Measurements from ENCODE around the gene HDHD5.

The HDHD5 gene

GRCh38 chr22:17167486-17167885 lies 8.4 kb upstream of the HDHD5 start:
- TF ChIP-seq, protein P1, sequence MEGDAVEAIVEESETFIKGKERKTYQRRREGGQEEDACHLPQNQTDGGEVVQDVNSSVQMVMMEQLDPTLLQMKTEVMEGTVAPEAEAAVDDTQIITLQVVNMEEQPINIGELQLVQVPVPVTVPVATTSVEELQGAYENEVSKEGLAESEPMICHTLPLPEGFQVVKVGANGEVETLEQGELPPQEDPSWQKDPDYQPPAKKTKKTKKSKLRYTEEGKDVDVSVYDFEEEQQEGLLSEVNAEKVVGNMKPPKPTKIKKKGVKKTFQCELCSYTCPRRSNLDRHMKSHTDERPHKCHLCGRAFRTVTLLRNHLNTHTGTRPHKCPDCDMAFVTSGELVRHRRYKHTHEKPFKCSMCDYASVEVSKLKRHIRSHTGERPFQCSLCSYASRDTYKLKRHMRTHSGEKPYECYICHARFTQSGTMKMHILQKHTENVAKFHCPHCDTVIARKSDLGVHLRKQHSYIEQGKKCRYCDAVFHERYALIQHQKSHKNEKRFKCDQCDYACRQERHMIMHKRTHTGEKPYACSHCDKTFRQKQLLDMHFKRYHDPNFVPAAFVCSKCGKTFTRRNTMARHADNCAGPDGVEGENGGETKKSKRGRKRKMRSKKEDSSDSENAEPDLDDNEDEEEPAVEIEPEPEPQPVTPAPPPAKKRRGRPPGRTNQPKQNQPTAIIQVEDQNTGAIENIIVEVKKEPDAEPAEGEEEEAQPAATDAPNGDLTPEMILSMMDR (IDR thresholded peaks at IDR 0.05; ENCODE audit: poor library complexity, severe bottlenecking): no peak
- H3K4me3 ChIP-seq (ENCODE audit: severe bottlenecking): no peak overlapping the region
- DNase-seq (ENCODE audit: low spot score) (no peak), ATAC-seq (ENCODE audit: low read depth) (no peak)
- H3K27me3 ChIP-seq (ENCODE audit: insufficient read depth, poor library complexity, severe bottlenecking): no peaks in the 10 kb centered on the region
- no peak overlapping the region for H3K27ac ChIP-seq (ENCODE audit: poor library complexity, severe bottlenecking)
- no peaks in the 10 kb centered on the region for H3K36me3 ChIP-seq (ENCODE audit: low read depth)
- no peaks in the 10 kb centered on the region for H3K4me1 ChIP-seq (ENCODE audit: insufficient read depth, poor library complexity, severe bottlenecking)
- no peaks in the 10 kb centered on the region for H3K9me3 ChIP-seq (ENCODE audit: severe bottlenecking)

- Histone ChIP-seq H3K4me3 (ENCODE audit: severe bottlenecking) (no peak overlapping the region), H3K36me3 (ENCODE audit: low read depth) (no peaks in the 10 kb centered on the region), H3K4me1 (ENCODE audit: insufficient read depth, poor library complexity, severe bottlenecking) (no peaks in the 10 kb centered on the region), H3K9me3 (ENCODE audit: severe bottlenecking) (no peaks in the 10 kb centered on the region), H3K27me3 (ENCODE audit: insufficient read depth, poor library complexity, severe bottlenecking) (no peaks in the 10 kb centered on the region), H3K27ac (ENCODE audit: poor library complexity, severe bottlenecking) (no peak overlapping the region)
- TF ChIP-seq, protein P1 (IDR thresholded peaks at IDR 0.05; ENCODE audit: poor library complexity, severe bottlenecking): no peak
- ATAC-seq (ENCODE audit: low read depth) (no peak), DNase-seq (ENCODE audit: low spot score) (no peak)
These were observed 5.4 kb upstream of the HDHD5 start for GRCh38 chr22:17164392-17165024.

- no peak overlapping the region for H3K4me3 ChIP-seq (ENCODE audit: severe bottlenecking)
- H3K27ac ChIP-seq (ENCODE audit: poor library complexity, severe bottlenecking): no peak overlapping the region
- TF ChIP-seq, protein P1 (IDR thresholded peaks at IDR 0.05; ENCODE audit: poor library complexity, severe bottlenecking): no peak
- DNase-seq (ENCODE audit: low spot score) (no peak), ATAC-seq (ENCODE audit: low read depth) (no peak)
- no peaks in the 10 kb centered on the region for H3K9me3 ChIP-seq (ENCODE audit: severe bottlenecking)
- no peaks in the 10 kb centered on the region for H3K27me3 ChIP-seq (ENCODE audit: insufficient read depth, poor library complexity, severe bottlenecking)
- H3K36me3 ChIP-seq (ENCODE audit: low read depth): peaks cover 4% of the 10 kb centered on the region; the same call in 1 of the 2 replicates
- H3K4me1 ChIP-seq (ENCODE audit: insufficient read depth, poor library complexity, severe bottlenecking): peaks cover 4% of the 10 kb centered on the region
These were observed 3.7 kb upstream of the HDHD5 start for GRCh38 chr22:17162731-17163130.

- DNase-seq (ENCODE audit: low spot score): no peak
- Histone ChIP-seq H3K36me3 (ENCODE audit: low read depth) (peaks cover 8% of the 10 kb centered on the region; the same call in 1 of the 2 replicates), H3K27ac (ENCODE audit: poor library complexity, severe bottlenecking) (no peak overlapping the region), H3K4me3 (ENCODE audit: severe bottlenecking) (no peak overlapping the region), H3K4me1 (ENCODE audit: insufficient read depth, poor library complexity, severe bottlenecking) (peaks cover 9% of the 10 kb centered on the region), H3K9me3 (ENCODE audit: severe bottlenecking) (no peaks in the 10 kb centered on the region), H3K27me3 (ENCODE audit: insufficient read depth, poor library complexity, severe bottlenecking) (no peaks in the 10 kb centered on the region)
- TF ChIP-seq, protein P1 (IDR thresholded peaks at IDR 0.05; ENCODE audit: poor library complexity, severe bottlenecking): no peak
- ATAC-seq (ENCODE audit: low read depth): no peak
These were observed 2.9 kb upstream of the HDHD5 start for GRCh38 chr22:17161991-17162390.

- ATAC-seq (ENCODE audit: low read depth) (peak; percentile 45), DNase-seq (ENCODE audit: low spot score) (no peak)
- Histone ChIP-seq H3K27me3 (ENCODE audit: insufficient read depth, poor library complexity, severe bottlenecking) (no peaks in the 10 kb centered on the region), H3K4me1 (ENCODE audit: insufficient read depth, poor library complexity, severe bottlenecking) (peaks cover 13% of the 10 kb centered on the region), H3K27ac (ENCODE audit: poor library complexity, severe bottlenecking) (peak overlapping the region; percentile 76), H3K36me3 (ENCODE audit: low read depth) (peaks cover 8% of the 10 kb centered on the region), H3K9me3 (ENCODE audit: severe bottlenecking) (no peaks in the 10 kb centered on the region), H3K4me3 (ENCODE audit: severe bottlenecking) (peak overlapping the region; percentile 77)
- TF ChIP-seq, protein P1 (IDR thresholded peaks at IDR 0.05; ENCODE audit: poor library complexity, severe bottlenecking): no peak
These were observed 451 bp upstream of the HDHD5 start for GRCh38 chr22:17159504-17159951.
